Muscle of arm (tissue), 12 donors: Measurements from ENCODE around the gene ZNF669. TPM values are rescaled to one million over a fixed set of nuclear protein-coding genes. Genes with fewer than 3 reads are reported as not detected.

Source experiments
- DNase-seq: peaks from one replicate; pipeline ENCODE4 v3.0.0-alpha.2; 2013
- polyA plus RNA-seq, 12 donors: library from polyadenylated mRNA; unstranded; fragments of 120-200 nt; gene quantifications; one replicate each; pipeline ENCODE4 v1.2.1, GENCODE V29; 2013; ENCODE audit not compliant: insufficient read length in 12 of 12

Gene ZNF669
- polyA plus RNA-seq, 12 donors, result 5.6 to 9.6 (median 7.0) TPM; not detected in 1

GRCh38 chr1:247112479-247112781, 8.3 kb upstream of the ZNF669 start:
- no peak for DNase-seq

- DNase-seq, result peak; percentile 62
Observed at GRCh38 chr1:247111700-247112478, 7.7 kb upstream of the ZNF669 start.

GRCh38 chr1:247111259-247111699, 7.1 kb upstream of the ZNF669 start:
- no peak for DNase-seq

GRCh38 chr1:247110627-247111258, 6.6 kb upstream of the ZNF669 start:
- DNase-seq, result no peak

GRCh38 chr1:247107694-247108093, 3.5 kb upstream of the ZNF669 start:
- DNase-seq, result no peak

GRCh38 chr1:247105966-247106365, 1.8 kb upstream of the ZNF669 start:
- DNase-seq, result no peak

GRCh38 chr1:247104965-247105364, 809 bp upstream of the ZNF669 start:
- DNase-seq, result no peak

GRCh38 chr1:247102381-247102780, 1.8 kb downstream of the ZNF669 start:
- DNase-seq, result no peak

- no peak for DNase-seq
Observed at GRCh38 chr1:247100676-247101279, 3.4 kb downstream of the ZNF669 start.

GRCh38 chr1:247096958-247097357, 7.2 kb downstream of the ZNF669 start:
- no peak for DNase-seq

- no peak for DNase-seq
Observed at GRCh38 chr1:247096544-247096943, 7.6 kb downstream of the ZNF669 start.

- no peak for DNase-seq
Observed at GRCh38 chr1:247096112-247096511, 8.0 kb downstream of the ZNF669 start.

- DNase-seq, result no peak
Observed at GRCh38 chr1:247090455-247090854, 13.7 kb downstream of the ZNF669 start.

- DNase-seq, result no peak
Observed at GRCh38 chr1:247089616-247090375, 14.4 kb downstream of the ZNF669 start.

- no peak for DNase-seq
Observed at GRCh38 chr1:247088967-247089366, 15.2 kb downstream of the ZNF669 start.

- no peak for DNase-seq
Observed at GRCh38 chr1:247087256-247087655, 16.9 kb downstream of the ZNF669 start.

- no peak for DNase-seq
Observed at GRCh38 chr1:247085310-247085709, 18.8 kb downstream of the ZNF669 start.

GRCh38 chr1:247084771-247085170, 19.4 kb downstream of the ZNF669 start:
- DNase-seq, result no peak

GRCh38 chr1:247079141-247079874, 24.8 kb downstream of the ZNF669 start:
- no peak for DNase-seq

- DNase-seq, result peak; percentile 94
Observed at GRCh38 chr1:247078258-247079140, 25.7 kb downstream of the ZNF669 start, which contains the start of gene ZNF670. Gene ZNF670 (minus strand): TSS chr1:247078811. CDS start chr1:247078596, 215 bp downstream.

GRCh38 chr1:247077876-247078257, 26.3 kb downstream of the ZNF669 start:
- no peak for DNase-seq
